HepG2 (cell line): Measurements from ENCODE around the gene FAM20A. TPM values are rescaled to one million over a fixed set of nuclear protein-coding genes. Genes with fewer than 3 reads are reported as not detected.

Experiments used
- HMG20A ChIP-seq: IDR thresholded peaks from 2 replicates; pipeline ENCODE4 v1.6.1; 2016; ENCODE audit warnings: borderline replicate concordance
- HOXA7 ChIP-seq: sonication (generic); formaldehyde crosslinking; IDR thresholded peaks from 2 replicates; pipeline ENCODE4 v1.8.1; 2022; ENCODE audit warnings: mild to moderate bottlenecking, missing genetic modification reagents, moderate library complexity
- MIXL1 ChIP-seq: IDR thresholded peaks from 2 replicates; pipeline ENCODE4 v1.6.1; 2016
- NCOR1 ChIP-seq: fragments of 200-600 bp; sonication (generic); IDR thresholded peaks from 2 replicates; pipeline ENCODE4 v1.7.0; 2017; ENCODE audit warnings: antibody characterized with exemption, low read length, borderline replicate concordance
- NR2F2 ChIP-seq: IDR thresholded peaks from 2 replicates; pipeline ENCODE4 v1.6.1; 2012; ENCODE audit warnings: low read depth, inconsistent platforms, borderline replicate concordance
- RARA ChIP-seq: IDR thresholded peaks from 2 replicates; pipeline ENCODE4 v1.6.1; 2016; ENCODE audit warnings: missing genetic modification reagents, missing compliant biosample characterization
- polyA plus RNA-seq, 8 experiments: library from polyadenylated mRNA; depleted of rRNA in 3 of 8; stranded (reverse) in 7 of 8; unstranded in 1 of 8; fragments of >200 nt; fragmentation: Illumina TruSeq in 4 of 8; extraction: Trizol in 4 of 8; gene quantifications; 2 replicates each; pipeline versions ENCODE4 v1.2.1 to v1.2.3, GENCODE V29; 2011 to 2016; ENCODE audit warnings: low read depth in 4 of 8, missing spikeins in 1 of 8, mixed read lengths in 1 of 8; ENCODE audit not compliant: insufficient read depth in 1 of 8
- total RNA-seq, 5 experiments: library from RNA; depleted of rRNA; stranded (reverse); fragments of >200 nt; fragmentation: Illumina TruSeq; extraction: Trizol; gene quantifications; 2 replicates each; pipeline ENCODE4 v1.2.3, GENCODE V29; 2016; ENCODE audit warnings: low read depth in 1 of 5
- TF ChIP-seq, protein P1 (sequence below), 2 experiments: sonication (generic) in 1 of 2; formaldehyde crosslinking in 1 of 2; IDR thresholded peaks; 2 replicates each; pipeline versions ENCODE4 v1.4.0 to v1.6.1; 2018 to 2020; ENCODE audit warnings: missing genetic modification reagents in 2 of 2, borderline replicate concordance in 1 of 2, low read depth in 1 of 2, mild to moderate bottlenecking in 1 of 2, missing biosample characterization in 1 of 2
- TF ChIP-seq, protein P2 (sequence below): sonication (generic); formaldehyde crosslinking; IDR thresholded peaks from 2 replicates; pipeline ENCODE4 v1.4.0; 2020; ENCODE audit warnings: missing genetic modification reagents
- TF ChIP-seq, protein P3 (sequence below): IDR thresholded peaks from 2 replicates; pipeline ENCODE4 v1.4.0; 2020; ENCODE audit warnings: mild to moderate bottlenecking, missing genetic modification reagents

The FAM20A gene
- total and polyA plus RNA-seq, 2 of the 13 experiments (the other 11 are each of a cell fraction or from before 2014, with no cell fraction given): 9.3 to 20.7 TPM

DNA sequence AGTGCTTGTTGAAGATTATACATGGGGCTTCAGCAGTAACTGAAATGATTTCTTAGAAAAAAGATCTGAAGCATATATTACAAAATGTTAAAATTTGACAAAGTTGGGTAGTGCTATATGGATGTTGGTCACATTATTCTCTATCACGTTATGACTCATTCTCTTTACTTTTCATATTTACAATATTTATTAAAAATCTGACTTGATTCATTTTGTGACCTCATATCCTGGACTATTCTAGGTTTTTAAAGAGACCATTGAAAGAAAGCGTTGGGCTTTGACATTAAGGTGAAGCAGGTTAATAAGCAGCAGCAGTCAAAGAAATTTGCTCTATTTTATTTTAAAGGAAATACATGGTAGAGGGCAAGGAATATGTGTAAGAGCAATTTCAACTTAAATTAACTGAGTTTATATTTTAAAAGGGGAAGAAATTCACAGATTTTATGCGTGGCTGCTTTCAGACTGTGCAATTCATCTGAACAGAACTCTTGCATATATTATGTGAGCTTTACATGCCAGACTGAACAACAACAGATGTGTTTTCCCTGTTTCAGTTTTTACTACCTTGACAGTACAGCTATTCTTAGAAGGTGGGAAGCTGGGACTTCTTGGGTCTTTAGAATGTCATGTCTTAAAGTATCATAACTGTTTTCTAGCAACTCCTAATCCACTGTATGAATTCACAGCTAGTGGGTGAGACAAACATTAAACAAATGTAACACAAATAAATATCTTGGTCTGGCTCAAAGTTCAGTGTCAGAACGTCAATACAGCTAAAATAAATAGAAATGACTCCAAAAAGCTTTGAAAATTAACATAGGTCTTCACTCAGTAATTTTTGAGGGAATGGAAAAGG is 10.4 kb upstream of the FAM20A start (continued):
- TF ChIP-seq, protein P1, sequence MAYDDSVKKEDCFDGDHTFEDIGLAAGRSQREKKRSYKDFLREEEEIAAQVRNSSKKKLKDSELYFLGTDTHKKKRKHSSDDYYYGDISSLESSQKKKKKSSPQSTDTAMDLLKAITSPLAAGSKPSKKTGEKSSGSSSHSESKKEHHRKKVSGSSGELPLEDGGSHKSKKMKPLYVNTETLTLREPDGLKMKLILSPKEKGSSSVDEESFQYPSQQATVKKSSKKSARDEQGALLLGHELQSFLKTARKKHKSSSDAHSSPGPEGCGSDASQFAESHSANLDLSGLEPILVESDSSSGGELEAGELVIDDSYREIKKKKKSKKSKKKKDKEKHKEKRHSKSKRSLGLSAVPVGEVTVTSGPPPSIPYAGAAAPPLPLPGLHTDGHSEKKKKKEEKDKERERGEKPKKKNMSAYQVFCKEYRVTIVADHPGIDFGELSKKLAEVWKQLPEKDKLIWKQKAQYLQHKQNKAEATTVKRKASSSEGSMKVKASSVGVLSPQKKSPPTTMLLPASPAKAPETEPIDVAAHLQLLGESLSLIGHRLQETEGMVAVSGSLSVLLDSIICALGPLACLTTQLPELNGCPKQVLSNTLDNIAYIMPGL (CRISPR knock-in tag; IDR thresholded peaks at IDR 0.05; ENCODE audit: borderline replicate concordance in 1 of 2, low read depth in 1 of 2): no peak
- TF ChIP-seq, protein P2, sequence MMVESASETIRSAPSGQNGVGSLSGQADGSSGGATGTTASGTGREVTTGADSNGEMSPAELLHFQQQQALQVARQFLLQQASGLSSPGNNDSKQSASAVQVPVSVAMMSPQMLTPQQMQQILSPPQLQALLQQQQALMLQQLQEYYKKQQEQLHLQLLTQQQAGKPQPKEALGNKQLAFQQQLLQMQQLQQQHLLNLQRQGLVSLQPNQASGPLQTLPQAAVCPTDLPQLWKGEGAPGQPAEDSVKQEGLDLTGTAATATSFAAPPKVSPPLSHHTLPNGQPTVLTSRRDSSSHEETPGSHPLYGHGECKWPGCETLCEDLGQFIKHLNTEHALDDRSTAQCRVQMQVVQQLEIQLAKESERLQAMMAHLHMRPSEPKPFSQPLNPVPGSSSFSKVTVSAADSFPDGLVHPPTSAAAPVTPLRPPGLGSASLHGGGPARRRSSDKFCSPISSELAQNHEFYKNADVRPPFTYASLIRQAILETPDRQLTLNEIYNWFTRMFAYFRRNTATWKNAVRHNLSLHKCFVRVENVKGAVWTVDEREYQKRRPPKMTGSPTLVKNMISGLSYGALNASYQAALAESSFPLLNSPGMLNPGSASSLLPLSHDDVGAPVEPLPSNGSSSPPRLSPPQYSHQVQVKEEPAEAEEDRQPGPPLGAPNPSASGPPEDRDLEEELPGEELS: peak; percentile 50; the same call in 1 of the 2 replicates
- TF ChIP-seq NCOR1: peak; percentile 51; the same call in 1 of the 2 replicates
- TF ChIP-seq MIXL1 (CRISPR knock-in tag): 0 out of 2 replicates have a peak, but pooled peaks have one; percentile 14
- TF ChIP-seq, protein P3, sequence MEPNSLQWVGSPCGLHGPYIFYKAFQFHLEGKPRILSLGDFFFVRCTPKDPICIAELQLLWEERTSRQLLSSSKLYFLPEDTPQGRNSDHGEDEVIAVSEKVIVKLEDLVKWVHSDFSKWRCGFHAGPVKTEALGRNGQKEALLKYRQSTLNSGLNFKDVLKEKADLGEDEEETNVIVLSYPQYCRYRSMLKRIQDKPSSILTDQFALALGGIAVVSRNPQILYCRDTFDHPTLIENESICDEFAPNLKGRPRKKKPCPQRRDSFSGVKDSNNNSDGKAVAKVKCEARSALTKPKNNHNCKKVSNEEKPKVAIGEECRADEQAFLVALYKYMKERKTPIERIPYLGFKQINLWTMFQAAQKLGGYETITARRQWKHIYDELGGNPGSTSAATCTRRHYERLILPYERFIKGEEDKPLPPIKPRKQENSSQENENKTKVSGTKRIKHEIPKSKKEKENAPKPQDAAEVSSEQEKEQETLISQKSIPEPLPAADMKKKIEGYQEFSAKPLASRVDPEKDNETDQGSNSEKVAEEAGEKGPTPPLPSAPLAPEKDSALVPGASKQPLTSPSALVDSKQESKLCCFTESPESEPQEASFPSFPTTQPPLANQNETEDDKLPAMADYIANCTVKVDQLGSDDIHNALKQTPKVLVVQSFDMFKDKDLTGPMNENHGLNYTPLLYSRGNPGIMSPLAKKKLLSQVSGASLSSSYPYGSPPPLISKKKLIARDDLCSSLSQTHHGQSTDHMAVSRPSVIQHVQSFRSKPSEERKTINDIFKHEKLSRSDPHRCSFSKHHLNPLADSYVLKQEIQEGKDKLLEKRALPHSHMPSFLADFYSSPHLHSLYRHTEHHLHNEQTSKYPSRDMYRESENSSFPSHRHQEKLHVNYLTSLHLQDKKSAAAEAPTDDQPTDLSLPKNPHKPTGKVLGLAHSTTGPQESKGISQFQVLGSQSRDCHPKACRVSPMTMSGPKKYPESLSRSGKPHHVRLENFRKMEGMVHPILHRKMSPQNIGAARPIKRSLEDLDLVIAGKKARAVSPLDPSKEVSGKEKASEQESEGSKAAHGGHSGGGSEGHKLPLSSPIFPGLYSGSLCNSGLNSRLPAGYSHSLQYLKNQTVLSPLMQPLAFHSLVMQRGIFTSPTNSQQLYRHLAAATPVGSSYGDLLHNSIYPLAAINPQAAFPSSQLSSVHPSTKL (CRISPR knock-in tag): peak; percentile 76
- TF ChIP-seq HMG20A (CRISPR knock-in tag): peak; percentile 41; the same call in 1 of the 2 replicates
- TF ChIP-seq RARA (CRISPR knock-in tag): peak; percentile 51
- no peak for TF ChIP-seq NR2F2
- no peak for TF ChIP-seq HOXA7 (CRISPR knock-in tag)
- TF ChIP-seq, all 625 proteins: peak for 30
